ENCODE measurements around the gene SUB1. TPM values are rescaled to one million over a fixed set of nuclear protein-coding genes. Genes with fewer than 3 reads are reported as not detected.

Gene SUB1
- total RNA-seq, 1 experiment from 2014 or later = 288 TPM

- TF ChIP-seq CTCF (conservative IDR thresholded peaks at IDR 0.05) = no peak
- no CpG with 5 or more reads among the region's 8 CpGs for WGBS (ENCODE audit: extremely low coverage, insufficient read length, low lambda C conversion rate)
- H3K23ac ChIP-seq (ENCODE audit: insufficient read length, low read depth, low read length) = no peak overlapping the region
Measured at GRCh38 chr5:32621256-32621655, 35.9 kb downstream of the SUB1 start.

More at GRCh38 chr5:32621256-32621655, 35.9 kb downstream of the SUB1 start:
- Histone ChIP-seq H4K20me1 (ENCODE audit: control insufficient read depth, insufficient read depth, insufficient read length) (no peaks in the 10 kb centered on the region), H3K79me2 (ENCODE audit: insufficient read depth, low read length) (no peaks in the 10 kb centered on the region), H2BK120ac (ENCODE audit: low read depth, low read length, poor library complexity, severe bottlenecking) (no peak overlapping the region), H2AK5ac (ENCODE audit: insufficient read length, low read length) (no peak overlapping the region), H2BK20ac (ENCODE audit: low read depth, low read length, poor library complexity, severe bottlenecking) (no peak overlapping the region), H3K9ac (ENCODE audit: extremely low read depth, insufficient read length, low read length) (no peak overlapping the region), H4K8ac (replicated peaks; ENCODE audit: insufficient read length, low read depth, low read length) (no peak overlapping the region), H3K23me2 (ENCODE audit: insufficient read length, low read depth, low read length, poor library complexity, severe bottlenecking) (no peaks in the 10 kb centered on the region), H4K5ac (ENCODE audit: insufficient read length, low read depth, low read length) (no peak overlapping the region), H3K4me1 (ENCODE audit: insufficient read depth, low read length) (no peaks in the 10 kb centered on the region), H2BK15ac (ENCODE audit: low read depth, low read length) (no peak overlapping the region), H3K14ac (ENCODE audit: insufficient read depth, low read length) (no peak overlapping the region), H2BK12ac (ENCODE audit: insufficient read length, low read depth, low read length) (no peak overlapping the region), H3T11ph (ENCODE audit: low read length) (no peak overlapping the region), H3K56ac (ENCODE audit: insufficient read length, low read depth, low read length) (no peak overlapping the region), H2AFZ (ENCODE audit: low read length) (no peak overlapping the region), H3K9me3 (ENCODE audit: control insufficient read depth, low read depth, low read length) (no peaks in the 10 kb centered on the region), H2BK5ac (ENCODE audit: insufficient read length, low read length) (no peak overlapping the region), H3K4ac (ENCODE audit: low read depth, low read length) (no peak overlapping the region), H3K4me2 (ENCODE audit: insufficient read depth, insufficient read length, low read length) (no peak overlapping the region), H4K91ac (ENCODE audit: insufficient read length, low read depth, low read length) (no peak overlapping the region), H3K18ac (ENCODE audit: insufficient read length, low read depth, low read length) (no peak overlapping the region), H3K27ac (ENCODE audit: insufficient read length, low read depth, low read length) (no peak overlapping the region), H3K79me1 (ENCODE audit: insufficient read depth, low read depth, low read length, poor library complexity, severe bottlenecking) (no peaks in the 10 kb centered on the region), H3K27me3 (ENCODE audit: insufficient read depth, low read length) (no peaks in the 10 kb centered on the region)
- Mint-ChIP-seq H3K4me1 (peaks cover 0 to 2% of the 10 kb centered on the region in 2 experiments; a peak in 1 of 4 replicates), H3K27ac (no peak overlapping the region), H3K4me3 (no peak overlapping the region), H3K36me3 (ENCODE audit: insufficient read depth in 1 of 3, low read depth in 3 of 3) (no peaks in the 10 kb centered on the region), H3K27me3 (ENCODE audit: low read depth) (no peaks in the 10 kb centered on the region), H3K9me3 (no peaks in the 10 kb centered on the region)
- no peak for DNase-seq

All from H9 (cell line).